ENCODE results near the gene IRX6.

The IRX6 gene

DNA sequence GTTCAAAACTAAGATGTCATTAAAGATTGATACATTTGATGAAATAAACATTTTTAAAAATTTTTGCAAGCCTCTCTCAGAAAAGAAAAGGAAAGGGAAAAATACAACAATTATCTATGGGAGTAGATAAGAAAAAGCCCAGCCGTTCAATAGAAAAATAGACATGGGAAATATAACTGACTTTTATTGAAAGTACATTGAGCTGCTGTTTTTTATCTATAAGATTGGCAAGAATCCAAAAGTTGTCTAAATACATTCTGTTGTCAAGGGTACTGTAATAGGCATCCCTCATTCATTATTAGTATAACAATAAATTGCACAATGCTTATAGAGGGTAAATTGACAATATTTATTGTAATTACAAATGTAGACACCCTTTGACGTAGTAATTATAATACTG lies 38.4 kb upstream of the IRX6 start:
- H3K4me1 ChIP-seq (ENCODE audit: control insufficient read depth in 1 of 2, insufficient read depth in 2 of 2, low read length in 2 of 2): no peaks in the 10 kb centered on the region
- H3K9me3 ChIP-seq (ENCODE audit: control insufficient read depth in 1 of 2, low read length in 2 of 2): peaks cover 0 to 4% of the 10 kb centered on the region in 2 donors
- H3K36me3 ChIP-seq (ENCODE audit: control insufficient read depth in 1 of 2, insufficient read depth in 2 of 2, low read length in 2 of 2): no peaks in the 10 kb centered on the region
- no peaks in the 10 kb centered on the region for H3K27me3 ChIP-seq (ENCODE audit: control insufficient read depth in 1 of 2, insufficient read depth in 2 of 2, low read length in 2 of 2)
- H3K9ac ChIP-seq (ENCODE audit: low read depth in 1 of 2, low read length in 2 of 2): no peak overlapping the region
- H3K27ac ChIP-seq (ENCODE audit: low read depth, low read length): no peak overlapping the region
- no peak overlapping the region for H3K4me3 ChIP-seq (ENCODE audit: low read depth in 1 of 2, low read length in 2 of 2)

- Histone ChIP-seq H3K36me3 (ENCODE audit: control insufficient read depth in 1 of 2, insufficient read depth in 2 of 2, low read length in 2 of 2) (no peaks in the 10 kb centered on the region), H3K9me3 (ENCODE audit: control insufficient read depth in 1 of 2, low read length in 2 of 2) (peaks cover 0 to 4% of the 10 kb centered on the region in 2 donors), H3K27ac (ENCODE audit: low read depth, low read length) (no peak overlapping the region), H3K27me3 (ENCODE audit: control insufficient read depth in 1 of 2, insufficient read depth in 2 of 2, low read length in 2 of 2) (no peaks in the 10 kb centered on the region), H3K9ac (ENCODE audit: low read depth in 1 of 2, low read length in 2 of 2) (no peak overlapping the region), H3K4me1 (ENCODE audit: control insufficient read depth in 1 of 2, insufficient read depth in 2 of 2, low read length in 2 of 2) (no peaks in the 10 kb centered on the region), H3K4me3 (ENCODE audit: low read depth in 1 of 2, low read length in 2 of 2) (no peak overlapping the region)
Observed at GRCh38 chr16:55289353-55289752, 34.6 kb upstream of the IRX6 start.

GRCh38 chr16:55291847-55292246 lies 32.2 kb upstream of the IRX6 start:
- no peak overlapping the region for H3K9ac ChIP-seq (ENCODE audit: low read depth in 1 of 2, low read length in 2 of 2)
- peaks cover 0 to 4% of the 10 kb centered on the region in 2 donors for H3K9me3 ChIP-seq (ENCODE audit: control insufficient read depth in 1 of 2, low read length in 2 of 2)
- no peak overlapping the region for H3K4me3 ChIP-seq (ENCODE audit: low read depth in 1 of 2, low read length in 2 of 2)
- no peaks in the 10 kb centered on the region for H3K27me3 ChIP-seq (ENCODE audit: control insufficient read depth in 1 of 2, insufficient read depth in 2 of 2, low read length in 2 of 2)
- H3K36me3 ChIP-seq (ENCODE audit: control insufficient read depth in 1 of 2, insufficient read depth in 2 of 2, low read length in 2 of 2): no peaks in the 10 kb centered on the region
- H3K4me1 ChIP-seq (ENCODE audit: control insufficient read depth in 1 of 2, insufficient read depth in 2 of 2, low read length in 2 of 2): no peaks in the 10 kb centered on the region
- no peak overlapping the region for H3K27ac ChIP-seq (ENCODE audit: low read depth, low read length)

- Histone ChIP-seq H3K27me3 (ENCODE audit: control insufficient read depth in 1 of 2, insufficient read depth in 2 of 2, low read length in 2 of 2) (no peaks in the 10 kb centered on the region), H3K9ac (ENCODE audit: low read depth in 1 of 2, low read length in 2 of 2) (no peak overlapping the region), H3K27ac (ENCODE audit: low read depth, low read length) (no peak overlapping the region), H3K9me3 (ENCODE audit: control insufficient read depth in 1 of 2, low read length in 2 of 2) (peaks cover 0 to 4% of the 10 kb centered on the region in 2 donors), H3K36me3 (ENCODE audit: control insufficient read depth in 1 of 2, insufficient read depth in 2 of 2, low read length in 2 of 2) (no peaks in the 10 kb centered on the region), H3K4me1 (ENCODE audit: control insufficient read depth in 1 of 2, insufficient read depth in 2 of 2, low read length in 2 of 2) (no peaks in the 10 kb centered on the region), H3K4me3 (ENCODE audit: low read depth in 1 of 2, low read length in 2 of 2) (no peak overlapping the region)
Observed at GRCh38 chr16:55292491-55292890, 31.5 kb upstream of the IRX6 start.

- H3K4me3 ChIP-seq (ENCODE audit: low read depth in 1 of 2, low read length in 2 of 2): no peak overlapping the region
Observed at GRCh38 chr16:55294129-55294528, 29.9 kb upstream of the IRX6 start.

DNA sequence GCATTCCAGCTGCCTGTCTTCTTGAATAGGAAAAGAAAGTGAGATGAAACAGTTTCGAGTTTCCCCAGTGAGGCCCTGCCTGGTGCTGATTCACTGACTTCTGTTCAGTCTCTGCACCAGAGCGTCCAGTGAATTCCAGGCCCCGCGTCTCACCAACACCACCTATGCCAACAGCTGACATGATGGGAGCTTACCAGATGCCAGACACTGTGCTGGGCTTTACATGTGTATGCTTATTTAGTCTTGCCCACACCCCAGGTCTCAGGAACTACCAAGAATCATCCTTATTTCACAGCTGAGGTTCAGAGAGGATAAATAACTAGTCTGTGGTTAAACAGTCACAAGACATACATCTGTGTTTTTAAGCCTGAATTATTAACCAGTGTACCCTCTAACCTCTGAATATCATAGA lies 29.1 kb upstream of the IRX6 start:
- Histone ChIP-seq H3K9ac (ENCODE audit: low read depth in 1 of 2, low read length in 2 of 2) (no peak overlapping the region), H3K27ac (ENCODE audit: low read depth, low read length) (no peak overlapping the region)

More at GRCh38 chr16:55294129-55294528, 29.9 kb upstream of the IRX6 start:
- H3K9ac ChIP-seq (ENCODE audit: low read depth in 1 of 2, low read length in 2 of 2): no peak overlapping the region
- no peaks in the 10 kb centered on the region for H3K9me3 ChIP-seq (ENCODE audit: control insufficient read depth in 1 of 2, low read length in 2 of 2)
- no peaks in the 10 kb centered on the region for H3K36me3 ChIP-seq (ENCODE audit: control insufficient read depth in 1 of 2, insufficient read depth in 2 of 2, low read length in 2 of 2)
- no peaks in the 10 kb centered on the region for H3K27me3 ChIP-seq (ENCODE audit: control insufficient read depth in 1 of 2, insufficient read depth in 2 of 2, low read length in 2 of 2)
- H3K4me1 ChIP-seq (ENCODE audit: control insufficient read depth in 1 of 2, insufficient read depth in 2 of 2, low read length in 2 of 2): no peaks in the 10 kb centered on the region
- H3K27ac ChIP-seq (ENCODE audit: low read depth, low read length): no peak overlapping the region

DNA sequence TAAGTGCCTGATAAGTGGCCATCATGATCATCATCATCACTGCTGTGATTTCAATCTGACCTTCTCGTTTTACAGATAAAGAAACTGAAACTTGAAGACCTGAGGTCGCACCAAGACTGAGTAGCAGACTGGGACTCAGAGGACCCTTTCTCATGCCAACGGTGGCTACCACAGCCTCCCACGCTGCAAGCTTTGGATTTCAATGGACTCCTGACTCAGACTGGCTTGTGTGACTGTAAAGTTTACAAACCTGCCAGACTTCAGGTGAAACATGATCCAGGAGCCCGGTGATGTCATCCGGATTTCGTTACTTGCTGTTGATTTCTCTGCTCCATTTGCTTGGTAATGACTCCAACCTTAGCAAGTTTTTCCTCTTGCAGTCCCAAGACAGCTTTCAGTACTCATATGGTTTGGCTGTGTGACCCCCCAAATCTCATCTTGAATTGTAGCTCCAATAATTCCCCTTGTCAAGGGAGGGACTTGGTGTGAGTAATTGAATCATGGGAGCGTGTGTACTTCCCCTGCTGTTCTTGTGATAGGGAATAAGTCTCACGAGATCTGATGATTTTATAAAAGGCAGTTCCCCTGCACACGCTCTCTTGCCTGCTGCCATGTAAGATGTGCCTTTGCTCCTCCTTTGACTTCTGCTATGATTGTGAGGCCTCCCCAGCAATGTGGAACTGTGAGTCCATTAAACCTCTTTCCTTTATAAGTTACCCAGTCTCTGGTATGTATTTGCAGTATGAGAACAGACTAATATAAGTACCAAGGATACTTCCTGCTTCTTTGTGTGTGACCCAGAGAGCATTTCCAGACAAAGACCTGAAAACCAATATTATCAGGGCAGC lies 26.7 kb upstream of the IRX6 start:
- Histone ChIP-seq H3K9ac (ENCODE audit: low read depth in 1 of 2, low read length in 2 of 2) (no peak overlapping the region), H3K4me3 (ENCODE audit: low read depth in 1 of 2, low read length in 2 of 2) (no peak overlapping the region), H3K9me3 (ENCODE audit: control insufficient read depth in 1 of 2, low read length in 2 of 2) (no peaks in the 10 kb centered on the region), H3K27ac (ENCODE audit: low read depth, low read length) (no peak overlapping the region), H3K4me1 (ENCODE audit: control insufficient read depth in 1 of 2, insufficient read depth in 2 of 2, low read length in 2 of 2) (no peaks in the 10 kb centered on the region), H3K27me3 (ENCODE audit: control insufficient read depth in 1 of 2, insufficient read depth in 2 of 2, low read length in 2 of 2) (peaks cover 0 to 2% of the 10 kb centered on the region in 2 donors), H3K36me3 (ENCODE audit: control insufficient read depth in 1 of 2, insufficient read depth in 2 of 2, low read length in 2 of 2) (no peaks in the 10 kb centered on the region)

More for the DNA sequence above, 29.1 kb upstream of the IRX6 start:
- H3K4me1 ChIP-seq (ENCODE audit: control insufficient read depth in 1 of 2, insufficient read depth in 2 of 2, low read length in 2 of 2): no peaks in the 10 kb centered on the region
- H3K4me3 ChIP-seq (ENCODE audit: low read depth in 1 of 2, low read length in 2 of 2): no peak overlapping the region
- no peaks in the 10 kb centered on the region for H3K36me3 ChIP-seq (ENCODE audit: control insufficient read depth in 1 of 2, insufficient read depth in 2 of 2, low read length in 2 of 2)
- no peaks in the 10 kb centered on the region for H3K9me3 ChIP-seq (ENCODE audit: control insufficient read depth in 1 of 2, low read length in 2 of 2)
- no peaks in the 10 kb centered on the region for H3K27me3 ChIP-seq (ENCODE audit: control insufficient read depth in 1 of 2, insufficient read depth in 2 of 2, low read length in 2 of 2)

GRCh38 chr16:55297910-55298479 lies 26.0 kb upstream of the IRX6 start:
- H3K36me3 ChIP-seq (ENCODE audit: control insufficient read depth in 1 of 2, insufficient read depth in 2 of 2, low read length in 2 of 2): no peaks in the 10 kb centered on the region

GRCh38 chr16:55301385-55302008 lies 22.5 kb upstream of the IRX6 start:
- Histone ChIP-seq H3K36me3 (ENCODE audit: control insufficient read depth in 1 of 2, insufficient read depth in 2 of 2, low read length in 2 of 2) (no peaks in the 10 kb centered on the region), H3K27me3 (ENCODE audit: control insufficient read depth in 1 of 2, insufficient read depth in 2 of 2, low read length in 2 of 2) (peaks cover 7% of the 10 kb centered on the region in 2 donors), H3K4me3 (ENCODE audit: low read depth in 1 of 2, low read length in 2 of 2) (no peak overlapping the region), H3K9me3 (ENCODE audit: control insufficient read depth in 1 of 2, low read length in 2 of 2) (no peaks in the 10 kb centered on the region), H3K4me1 (ENCODE audit: control insufficient read depth in 1 of 2, insufficient read depth in 2 of 2, low read length in 2 of 2) (no peaks in the 10 kb centered on the region), H3K9ac (ENCODE audit: low read depth in 1 of 2, low read length in 2 of 2) (no peak overlapping the region), H3K27ac (ENCODE audit: low read depth, low read length) (no peak overlapping the region)

More at GRCh38 chr16:55297910-55298479, 26.0 kb upstream of the IRX6 start:
- Histone ChIP-seq H3K27ac (ENCODE audit: low read depth, low read length) (no peak overlapping the region), H3K4me1 (ENCODE audit: control insufficient read depth in 1 of 2, insufficient read depth in 2 of 2, low read length in 2 of 2) (no peaks in the 10 kb centered on the region), H3K4me3 (ENCODE audit: low read depth in 1 of 2, low read length in 2 of 2) (no peak overlapping the region), H3K27me3 (ENCODE audit: control insufficient read depth in 1 of 2, insufficient read depth in 2 of 2, low read length in 2 of 2) (peaks cover 7% of the 10 kb centered on the region in 2 donors), H3K9ac (ENCODE audit: low read depth in 1 of 2, low read length in 2 of 2) (no peak overlapping the region), H3K9me3 (ENCODE audit: control insufficient read depth in 1 of 2, low read length in 2 of 2) (no peaks in the 10 kb centered on the region)

DNA sequence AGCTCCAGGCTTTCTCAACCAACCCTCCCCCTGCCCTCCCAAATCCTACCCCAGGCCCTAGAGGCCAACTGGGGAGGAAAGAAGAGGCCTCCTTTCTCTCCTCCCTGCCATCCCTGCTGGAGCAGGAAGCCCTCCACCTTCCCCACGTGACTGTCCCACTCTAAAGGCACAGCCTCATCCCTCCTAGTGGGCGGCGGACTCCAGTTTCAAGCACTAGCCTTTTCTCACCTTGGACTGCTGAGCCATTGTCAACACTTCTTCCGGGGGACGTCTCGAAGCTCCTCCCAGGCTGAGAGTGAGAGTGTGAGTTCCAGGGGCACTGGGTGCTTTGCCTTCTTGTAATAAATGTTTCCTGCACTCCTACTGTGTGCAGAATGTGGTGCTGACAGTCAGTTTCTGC lies 21.4 kb upstream of the IRX6 start:
- no peaks in the 10 kb centered on the region for H3K36me3 ChIP-seq (ENCODE audit: control insufficient read depth in 1 of 2, insufficient read depth in 2 of 2, low read length in 2 of 2)
- H3K4me3 ChIP-seq (ENCODE audit: low read depth in 1 of 2, low read length in 2 of 2): no peak overlapping the region
- no peak overlapping the region for H3K27ac ChIP-seq (ENCODE audit: low read depth, low read length)
- no peaks in the 10 kb centered on the region for H3K9me3 ChIP-seq (ENCODE audit: control insufficient read depth in 1 of 2, low read length in 2 of 2)
- peaks cover 7% of the 10 kb centered on the region in 2 donors for H3K27me3 ChIP-seq (ENCODE audit: control insufficient read depth in 1 of 2, insufficient read depth in 2 of 2, low read length in 2 of 2)
- no peaks in the 10 kb centered on the region for H3K4me1 ChIP-seq (ENCODE audit: control insufficient read depth in 1 of 2, insufficient read depth in 2 of 2, low read length in 2 of 2)
- H3K9ac ChIP-seq (ENCODE audit: low read depth in 1 of 2, low read length in 2 of 2): no peak overlapping the region

Measured in duodenal mucosa (tissue), 2 donors.